B cell (primary cell): ENCODE data around the gene CBR4. TPM values are rescaled to one million over a fixed set of nuclear protein-coding genes. Genes with fewer than 3 reads are reported as not detected.

Source experiments
- ATAC-seq: fragments of 200-7000 bp; cut with Tn5 transposase; one replicate; pipeline ENCODE4 v1.10.0; 2021; ENCODE audit warnings: low read depth, mild to moderate bottlenecking, moderate number of reproducible peaks, moderate library complexity
- CTCF ChIA-PET: fragments of 350-600 bp; sonication (Branson Sonifier 250); formaldehyde crosslinking; loops from one replicate; lab custom pipeline; 2021; ENCODE audit warnings: antibody characterized with exemption, inconsistent platforms; lab: Charles Lee
- POLR2A ChIA-PET: fragments of 350-600 bp; sonication (Branson Sonifier 250); formaldehyde crosslinking; loops from one replicate; lab custom pipeline; 2021; ENCODE audit warnings: antibody characterized with exemption; lab: Charles Lee
- DNase-seq: peaks from one replicate; pipeline ENCODE4 v3.0.0; 2013
- H2AFZ ChIP-seq: 2 replicates; pipeline ENCODE4 v1.6.1; 2012; ENCODE audit warnings: mild to moderate bottlenecking, low read depth, low read length; ENCODE audit not compliant: insufficient read depth, poor library complexity, severe bottlenecking
- H3K27ac ChIP-seq, 2 donors: 1 replicate in 1 of 2; 2 replicates in 1 of 2; pipeline ENCODE4 v1.5.1; 2012 to 2013; ENCODE audit warnings: low read length in 2 of 2, mild to moderate bottlenecking in 2 of 2, moderate library complexity in 1 of 2
- H3K27me3 ChIP-seq, 4 experiments: fragments of 200-600 bp in 1 of 4; sonication (generic) in 1 of 4; replicated peaks in 1 of 4; 1 replicate in 2 of 4; 2 replicates in 2 of 4; pipeline versions ENCODE4 v1.6.1 to v1.7.0; 2013 to 2016; ENCODE audit warnings: low read length in 3 of 4, mild to moderate bottlenecking in 2 of 4, mixed read lengths in 1 of 4, moderate library complexity in 1 of 4; ENCODE audit not compliant: insufficient read depth in 4 of 4, control insufficient read depth in 3 of 4; ENCODE audit errors: control extremely low read depth in 1 of 4
- H3K36me3 ChIP-seq, 2 experiments: replicated peaks in 1 of 2; 1 replicate in 1 of 2; 2 replicates in 1 of 2; pipeline versions ENCODE4 v1.6.1 to v1.7.1; 2013; ENCODE audit warnings: low read length in 1 of 2; ENCODE audit not compliant: insufficient read depth in 2 of 2, control insufficient read depth in 1 of 2; ENCODE audit errors: control extremely low read depth in 1 of 2, extremely low read depth in 1 of 2
- H3K4me1 ChIP-seq, 2 donors: fragments of 200-600 bp in 1 of 2; sonication (generic) in 1 of 2; 1 replicate in 1 of 2; 2 replicates in 1 of 2; pipeline versions ENCODE4 v1.5.1 to v1.6.1; 2013 to 2017; ENCODE audit warnings: low read length in 2 of 2; ENCODE audit not compliant: control insufficient read depth in 2 of 2, insufficient read depth in 2 of 2
- H3K4me2 ChIP-seq: replicated peaks from 2 replicates; pipeline ENCODE3; 2012; ENCODE audit warnings: mild to moderate bottlenecking, low read depth, low read length; ENCODE audit not compliant: poor library complexity, severe bottlenecking
- H3K4me3 ChIP-seq, 5 experiments: fragments of 200-600 bp in 1 of 5; sonication (generic) in 1 of 5; 1 replicate in 3 of 5; 2 replicates in 2 of 5; pipeline versions ENCODE4 v1.5.1 to v1.7.0; 2011 to 2016; ENCODE audit warnings: low read length in 4 of 5, mild to moderate bottlenecking in 4 of 5, low read depth in 2 of 5, control low read depth in 1 of 5, moderate library complexity in 1 of 5; ENCODE audit not compliant: insufficient read depth in 1 of 5; ENCODE audit errors: control extremely low read depth in 1 of 5, extremely low read depth in 1 of 5
- H3K79me2 ChIP-seq: fragments of 200-600 bp; sonication (generic); one replicate; pipeline ENCODE4 v1.6.0; 2016; ENCODE audit warnings: low read length; ENCODE audit not compliant: control insufficient read depth, insufficient read depth
- H3K9ac ChIP-seq: fragments of 200-600 bp; sonication (generic); 2 replicates; pipeline ENCODE4 v1.6.1; 2017; ENCODE audit warnings: mild to moderate bottlenecking, low read length, moderate library complexity
- H3K9me3 ChIP-seq, 3 donors: one replicate each; pipeline versions ENCODE4 v1.6.1 to v1.7.1; 2013; ENCODE audit warnings: low read length in 2 of 3; ENCODE audit not compliant: control insufficient read depth in 2 of 3, insufficient read depth in 1 of 3; ENCODE audit errors: control extremely low read depth in 1 of 3
- H4K20me1 ChIP-seq: 2 replicates; pipeline ENCODE4 v1.6.0; 2012; ENCODE audit warnings: mild to moderate bottlenecking, low read length; ENCODE audit not compliant: insufficient read depth, control insufficient read depth, poor library complexity, severe bottlenecking
- H3K27ac Mint-ChIP-seq: one replicate; pipeline ENCODE4 v1.8.0; 2021; ENCODE audit warnings: mixed read lengths
- H3K27me3 Mint-ChIP-seq: one replicate; pipeline ENCODE4 v1.8.0; 2021; ENCODE audit warnings: mixed read lengths
- H3K4me1 Mint-ChIP-seq: one replicate; pipeline ENCODE4 v1.8.0; 2021; ENCODE audit warnings: mixed read lengths
- H3K4me3 Mint-ChIP-seq: one replicate; pipeline ENCODE4 v1.8.0; 2021; ENCODE audit warnings: mixed read lengths
- H3K9me3 Mint-ChIP-seq: one replicate; pipeline ENCODE4 v1.8.0; 2022; ENCODE audit warnings: mixed read lengths; ENCODE audit not compliant: insufficient read depth
- EZH2 ChIP-seq: IDR thresholded peaks from 2 replicates; pipeline ENCODE4 v1.6.1; 2012; ENCODE audit warnings: borderline replicate concordance, low read depth, mild to moderate bottlenecking, moderate library complexity, low read length; ENCODE audit not compliant: insufficient read depth, poor library complexity, severe bottlenecking
- whole genome bisulfite sequencing: methylation state at CpG from one replicate; pipeline ENCODE4 v1.1.5; 2013; ENCODE audit warnings: missing lambda C conversion rate; ENCODE audit not compliant: insufficient coverage; 5-methylcytosine and 5-hydroxymethylcytosine counted together
- intact Hi-C: fragments of 100-400 bp; cut with micrococcal nuclease; formaldehyde crosslinking; loops from one replicate; pipeline ENCODE4 v1.10.0; 2022
- polyA plus RNA-seq: library from polyadenylated mRNA; depleted of rRNA; stranded (reverse); fragments of >200 nt; gene quantifications from 2 replicates; pipeline ENCODE4 v1.2.3, GENCODE V29; 2012
- total RNA-seq, 2 donors: library from RNA; stranded (reverse); fragments of 120-200 nt in 1 of 2; gene quantifications; 1 replicate in 1 of 2; 2 replicates in 1 of 2; pipeline versions ENCODE4 v1.2.3 to v1.2.4, GENCODE V29; 2013 to 2022
- TF ChIP-seq, protein P1 (sequence below): fragments of 200-600 bp; IDR thresholded peaks from one replicate; pipeline ENCODE4 v1.8.0; 2022; ENCODE audit warnings: antibody characterized with exemption, mild to moderate bottlenecking

CBR4 gene
- total and polyA plus RNA-seq, 2 donors (not counting 1 experiment from before 2014, with no cell fraction given), result 7.9 to 32.1 TPM

DNA sequence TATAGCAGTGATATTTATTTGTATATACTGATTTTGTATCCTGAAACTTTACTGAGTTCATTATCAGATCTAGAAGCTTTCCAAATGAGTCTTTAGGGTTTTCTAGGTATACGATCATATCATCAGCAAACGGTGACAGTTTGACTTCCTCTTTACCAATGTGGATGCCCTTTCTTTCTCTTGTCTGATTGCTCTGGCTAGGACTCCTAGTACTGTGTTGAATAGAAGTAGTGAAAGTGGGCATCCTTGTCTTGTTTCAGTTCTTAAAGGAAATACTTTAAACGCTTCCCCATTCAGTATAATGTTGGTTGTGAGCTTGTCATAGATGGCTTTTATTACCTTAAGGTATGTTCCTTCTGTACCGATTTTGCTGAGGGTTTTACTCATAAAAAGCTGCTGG, 37.5 kb downstream of the CBR4 start:
- Histone ChIP-seq H4K20me1 (no peaks in the 10 kb centered on the region), H3K27me3 (no peaks in the 10 kb centered on the region), H3K9me3 (peaks cover 2 to 28% (median 23%) of the 10 kb centered on the region in 3 donors), H3K4me2 (no peak overlapping the region), H2AFZ (no peak overlapping the region), H3K27ac (no peak overlapping the region), H3K9ac (no peak overlapping the region), H3K36me3 (peaks cover 0 to 16% of the 10 kb centered on the region in 2 experiments), H3K4me3 (no peak overlapping the region), H3K79me2 (no peaks in the 10 kb centered on the region), H3K4me1 (no peaks in the 10 kb centered on the region)
- Mint-ChIP-seq H3K27me3 (no peaks in the 10 kb centered on the region), H3K9me3 (peaks cover 20% of the 10 kb centered on the region), H3K27ac (no peak overlapping the region), H3K4me3 (no peak overlapping the region), H3K4me1 (no peaks in the 10 kb centered on the region)
- 92% methylated on average over 2 of the region's 4 CpGs for WGBS
- intact Hi-C loops, result no loop called here
- no peak for ATAC-seq
- ChIA-PET POLR2A (no interaction called here), CTCF (no interaction called here)
- DNase-seq, result no peak
- no peak for TF ChIP-seq EZH2
- TF ChIP-seq, protein P1, sequence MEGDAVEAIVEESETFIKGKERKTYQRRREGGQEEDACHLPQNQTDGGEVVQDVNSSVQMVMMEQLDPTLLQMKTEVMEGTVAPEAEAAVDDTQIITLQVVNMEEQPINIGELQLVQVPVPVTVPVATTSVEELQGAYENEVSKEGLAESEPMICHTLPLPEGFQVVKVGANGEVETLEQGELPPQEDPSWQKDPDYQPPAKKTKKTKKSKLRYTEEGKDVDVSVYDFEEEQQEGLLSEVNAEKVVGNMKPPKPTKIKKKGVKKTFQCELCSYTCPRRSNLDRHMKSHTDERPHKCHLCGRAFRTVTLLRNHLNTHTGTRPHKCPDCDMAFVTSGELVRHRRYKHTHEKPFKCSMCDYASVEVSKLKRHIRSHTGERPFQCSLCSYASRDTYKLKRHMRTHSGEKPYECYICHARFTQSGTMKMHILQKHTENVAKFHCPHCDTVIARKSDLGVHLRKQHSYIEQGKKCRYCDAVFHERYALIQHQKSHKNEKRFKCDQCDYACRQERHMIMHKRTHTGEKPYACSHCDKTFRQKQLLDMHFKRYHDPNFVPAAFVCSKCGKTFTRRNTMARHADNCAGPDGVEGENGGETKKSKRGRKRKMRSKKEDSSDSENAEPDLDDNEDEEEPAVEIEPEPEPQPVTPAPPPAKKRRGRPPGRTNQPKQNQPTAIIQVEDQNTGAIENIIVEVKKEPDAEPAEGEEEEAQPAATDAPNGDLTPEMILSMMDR, result no peak

DNA sequence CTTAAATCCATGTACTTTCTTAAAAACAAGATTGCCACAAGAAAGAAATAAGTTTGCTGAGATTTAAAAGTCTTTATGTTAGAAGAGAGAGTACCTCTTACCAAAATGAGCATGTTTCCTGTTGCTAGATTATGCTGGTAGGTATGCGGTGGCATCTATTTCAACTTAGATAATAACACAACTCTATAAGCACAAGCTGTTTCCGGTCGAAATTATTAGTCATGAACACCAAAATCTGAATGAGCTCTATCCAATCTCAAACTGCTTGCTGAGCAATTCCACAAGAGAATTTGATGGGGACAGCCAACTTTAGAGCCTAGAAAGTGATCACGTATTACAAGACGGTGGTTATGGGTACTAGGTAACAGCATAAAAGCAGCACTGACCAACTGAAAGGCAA, 49.3 kb downstream of the CBR4 start:
- H3K9me3 ChIP-seq, result no peaks in the 10 kb centered on the region
- H4K20me1 ChIP-seq, result no peaks in the 10 kb centered on the region
- TF ChIP-seq, protein P1, result no peak
- no peak for TF ChIP-seq EZH2
- H3K9me3 Mint-ChIP-seq, result no peaks in the 10 kb centered on the region
- ChIA-PET POLR2A (no interaction called here), CTCF (interaction anchor here (1.2 kb wide), 1 partner anchor 37 kb away, joined by 5 read pairs; no protein-coding TSS in a partner anchor)
- no peaks in the 10 kb centered on the region for H3K36me3 ChIP-seq
- H3K27ac Mint-ChIP-seq, result no peak overlapping the region
- no peak for ATAC-seq
- no peaks in the 10 kb centered on the region for H3K4me1 Mint-ChIP-seq
- no peak overlapping the region for H3K4me3 ChIP-seq
- no peaks in the 10 kb centered on the region for H3K27me3 ChIP-seq
- H3K4me2 ChIP-seq, result no peak overlapping the region
- no peak for DNase-seq
- no peak overlapping the region for H3K9ac ChIP-seq
- WGBS, result 100% methylated on average over 5 of the region's 5 CpGs
- intact Hi-C loops, result no loop called here
- no peaks in the 10 kb centered on the region for H3K27me3 Mint-ChIP-seq
- no peak overlapping the region for H3K4me3 Mint-ChIP-seq
- no peaks in the 10 kb centered on the region for H3K4me1 ChIP-seq
- no peaks in the 10 kb centered on the region for H3K79me2 ChIP-seq
- no peak overlapping the region for H2AFZ ChIP-seq
- no peak overlapping the region for H3K27ac ChIP-seq
